H1 (cell line): Measurements from ENCODE around the gene KLKB1.

ENCODE experiments used
- CTCF ChIP-seq, 3 experiments: IDR thresholded peaks; 1 replicate in 2 of 3; 2 replicates in 1 of 3; pipeline versions ENCODE4 v1.5.1 to v1.6.1; 2011; ENCODE audit warnings: low read length in 3 of 3, mild to moderate bottlenecking in 3 of 3, inconsistent platforms in 2 of 3, low read depth in 1 of 3, moderate library complexity in 1 of 3; ENCODE audit not compliant: insufficient read depth in 1 of 3; ENCODE audit errors: control extremely low read depth in 1 of 3
- EP300 ChIP-seq, 2 experiments: IDR thresholded peaks; 1 replicate in 1 of 2; 2 replicates in 1 of 2; pipeline ENCODE4 v1.6.1; 2011 to 2012; ENCODE audit warnings: low read depth in 2 of 2, low read length in 2 of 2, mild to moderate bottlenecking in 2 of 2, borderline replicate concordance in 1 of 2, inconsistent platforms in 1 of 2, moderate library complexity in 1 of 2
- KDM1A ChIP-seq: fragments of 200-600, 300-600 bp; sonication (generic); IDR thresholded peaks from 2 replicates; pipeline ENCODE4 v1.7.1; 2016; ENCODE audit warnings: mild to moderate bottlenecking, low read length, borderline replicate concordance
- POLR2A ChIP-seq, 2 experiments: IDR thresholded peaks; 1 replicate in 1 of 2; 2 replicates in 1 of 2; pipeline ENCODE4 v1.6.1; 2011; ENCODE audit warnings: low read depth in 2 of 2, low read length in 2 of 2, mild to moderate bottlenecking in 2 of 2; ENCODE audit errors: control extremely low read depth in 1 of 2
- POLR2AphosphoS5 ChIP-seq: IDR thresholded peaks from 2 replicates; pipeline ENCODE4 v1.6.1; 2011; ENCODE audit warnings: low read depth, low read length

- no peak for TF ChIP-seq KDM1A
- TF ChIP-seq CTCF (IDR thresholded peaks at IDR 0.05; ENCODE audit: control extremely low read depth in 1 of 3, insufficient read depth in 1 of 3, low read depth in 1 of 3, low read length in 3 of 3), result no peak
- no peak for TF ChIP-seq EP300 (IDR thresholded peaks at IDR 0.05; ENCODE audit: borderline replicate concordance in 1 of 2, low read depth in 2 of 2, low read length in 2 of 2)
- TF ChIP-seq POLR2A (IDR thresholded peaks at IDR 0.05; ENCODE audit: control extremely low read depth in 1 of 2, low read depth in 2 of 2, low read length in 2 of 2), result no peak
- TF ChIP-seq POLR2AphosphoS5, result no peak
These were observed 22.6 kb upstream of the KLKB1 start for GRCh38 chr4:186204686-186205085.
